Body of pancreas (tissue), 4 donors: Measurements from ENCODE around the gene HMG20A. TPM values are rescaled to one million over a fixed set of nuclear protein-coding genes. Genes with fewer than 3 reads are reported as not detected.

Experiments
- ATAC-seq: fragments of 150-250 bp; one replicate; pipeline ENCODE4 v1.9.1; 2016
- DNase-seq, 4 donors: peaks; one replicate each; pipeline ENCODE4 v3.0.0-alpha.2; 2019
- H3K27ac ChIP-seq, 4 donors: fragments of 200-600 bp; sonication (generic); 1 replicate in 3 of 4; 2 replicates in 1 of 4; pipeline versions ENCODE4 v1.5.1 to v1.6.1; 2016 to 2019; ENCODE audit warnings: mild to moderate bottlenecking in 1 of 4, mixed read lengths in 1 of 4, moderate library complexity in 1 of 4
- H3K27me3 ChIP-seq, 2 donors: fragments of 200-600 bp; sonication (generic); one replicate each; pipeline ENCODE4 v1.6.0; 2016; ENCODE audit warnings: mild to moderate bottlenecking in 1 of 2
- H3K36me3 ChIP-seq, 2 donors: fragments of 200-600 bp; sonication (generic); replicated peaks in 1 of 2; 2 replicates each; pipeline ENCODE4 v1.5.1; 2016; ENCODE audit warnings: low read depth in 2 of 2; ENCODE audit not compliant: insufficient read depth in 1 of 2
- H3K4me1 ChIP-seq: fragments of 200-600 bp; sonication (generic); one replicate; pipeline ENCODE4 v1.6.0; 2016
- H3K4me3 ChIP-seq, 2 donors: fragments of 200-600 bp; sonication (generic); 1 replicate in 1 of 2; 2 replicates in 1 of 2; pipeline ENCODE4 v1.5.1; 2016 to 2019
- H3K9me3 ChIP-seq, 3 donors: fragments of 200-600 bp; sonication (generic); 1 replicate in 2 of 3; 2 replicates in 1 of 3; pipeline ENCODE4 v1.5.1; 2016
- CTCF ChIP-seq, 7 experiments: fragments of 450-650 bp in 4 of 7; fragments of 200-600 bp in 3 of 7; sonication (generic) in 3 of 7; IDR thresholded peaks; one replicate each; pipeline ENCODE4 v1.5.1; 2016 to 2019; ENCODE audit warnings: antibody characterized with exemption in 7 of 7
- POLR2A ChIP-seq, 3 donors: fragments of 450-650 bp; IDR thresholded peaks; one replicate each; pipeline ENCODE4 v1.6.1; 2016; ENCODE audit warnings: antibody characterized with exemption in 3 of 3, mild to moderate bottlenecking in 2 of 3
- WGBS, 2 donors: methylation state at CpG; one replicate each; pipeline ENCODE4 v1.1.5; 2017; 5-methylcytosine and 5-hydroxymethylcytosine counted together
- intact Hi-C: fragments of 100-400 bp; cut with DNase I; formaldehyde crosslinking; loops from one replicate; pipeline ENCODE4 v1.15.1; 2023
- total RNA-seq, 2 donors: library from RNA; depleted of rRNA; stranded (reverse); fragments of >200 nt; gene quantifications; one replicate each; pipeline ENCODE4 v1.1.0, GENCODE V29; 2016

HMG20A gene
- total RNA-seq, 2 donors from 2014 or later, result 21.8 to 59.0 TPM

- Histone ChIP-seq H3K27ac (peak overlapping the region in 1 of 4 donors; percentile 2), H3K27me3 (no peaks in the 10 kb centered on the region), H3K9me3 (no peaks in the 10 kb centered on the region), H3K4me3 (no peak overlapping the region), H3K36me3 (no peaks in the 10 kb centered on the region), H3K4me1 (peaks cover 21% of the 10 kb centered on the region)
- TF ChIP-seq POLR2A (IDR thresholded peaks at IDR 0.05) (no peak), CTCF (IDR thresholded peaks at IDR 0.05) (no peak)
- intact Hi-C loops, result no loop called here
- WGBS, 2 donors, result 62 to 68% methylated on average over 3 of the region's 3 CpGs
- no peak for ATAC-seq
- DNase-seq, result peak in 1 of 4 donors; percentile 3
Measured at GRCh38 chr15:77455696-77456321, 35.1 kb downstream of the HMG20A start.

GRCh38 chr15:77456746-77457145, 36.1 kb downstream of the HMG20A start:
- intact Hi-C loops, result no loop called here
- Histone ChIP-seq H3K27ac (no peak overlapping the region), H3K4me1 (peaks cover 21% of the 10 kb centered on the region), H3K36me3 (no peaks in the 10 kb centered on the region), H3K9me3 (no peaks in the 10 kb centered on the region), H3K27me3 (no peaks in the 10 kb centered on the region), H3K4me3 (no peak overlapping the region)
- 96% methylated on average over 1 of the region's 1 CpG for WGBS, 2 donors
- DNase-seq (no peak), ATAC-seq (no peak)
- no peak for TF ChIP-seq CTCF (IDR thresholded peaks at IDR 0.05)
- TF ChIP-seq POLR2A (IDR thresholded peaks at IDR 0.05), result no peak

DNA sequence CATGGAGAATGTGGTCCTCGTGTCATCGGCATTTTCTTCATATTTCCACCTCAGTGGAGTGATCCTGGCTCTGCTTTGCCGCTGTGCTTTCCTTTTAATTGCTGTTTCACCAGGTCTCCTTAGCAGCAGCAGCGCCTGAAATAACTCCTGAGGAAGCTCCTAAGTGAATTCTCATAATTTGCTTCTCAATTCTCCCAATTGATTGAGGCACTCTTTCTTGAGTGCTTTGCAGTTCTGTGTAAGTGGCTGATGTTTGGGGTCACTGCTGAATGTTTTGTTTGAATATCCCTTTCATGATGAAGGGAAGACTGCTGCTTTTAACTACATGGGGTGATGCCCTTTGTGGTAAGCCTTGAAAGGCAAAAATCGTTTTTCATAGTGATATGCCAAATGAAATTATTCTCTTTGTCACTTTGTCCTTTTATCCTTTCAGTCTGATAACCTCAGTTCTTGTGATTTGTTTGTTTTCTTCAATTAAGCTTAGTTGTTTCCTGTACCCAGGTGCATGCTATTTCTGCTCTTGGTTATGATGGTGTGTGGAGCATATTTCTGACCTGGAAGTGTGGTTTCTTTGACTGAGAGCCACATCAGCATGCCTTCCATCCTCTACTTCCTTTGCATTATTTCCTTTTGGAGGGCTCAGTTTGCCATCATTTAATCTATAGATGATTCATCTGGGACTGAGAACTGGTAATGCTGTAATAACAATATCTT, 36.7 kb downstream of the HMG20A start:
- no peak for ATAC-seq
- intact Hi-C loops, result no loop called here

GRCh38 chr15:77457905-77458265, 37.2 kb downstream of the HMG20A start:
- H3K27me3 ChIP-seq, result no peaks in the 10 kb centered on the region
- H3K27ac ChIP-seq, result no peak overlapping the region
- TF ChIP-seq CTCF (IDR thresholded peaks at IDR 0.05) (no peak), POLR2A (IDR thresholded peaks at IDR 0.05) (no peak)
- peaks cover 21% of the 10 kb centered on the region for H3K4me1 ChIP-seq
- ATAC-seq (no peak), DNase-seq (no peak)
- intact Hi-C loops, result no loop called here
- no peaks in the 10 kb centered on the region for H3K36me3 ChIP-seq
- H3K9me3 ChIP-seq, result no peaks in the 10 kb centered on the region
- H3K4me3 ChIP-seq, result no peak overlapping the region

More for the DNA sequence above, 36.7 kb downstream of the HMG20A start:
- WGBS, 2 donors, result 68 to 72% methylated on average over 5 of the region's 5 CpGs
- no peak for TF ChIP-seq POLR2A (IDR thresholded peaks at IDR 0.05)
- no peak for TF ChIP-seq CTCF (IDR thresholded peaks at IDR 0.05)
- Histone ChIP-seq H3K9me3 (no peaks in the 10 kb centered on the region), H3K4me1 (peaks cover 21% of the 10 kb centered on the region), H3K27me3 (no peaks in the 10 kb centered on the region), H3K27ac (no peak overlapping the region), H3K36me3 (no peaks in the 10 kb centered on the region), H3K4me3 (no peak overlapping the region)
- no peak for DNase-seq

GRCh38 chr15:77459031-77459430, 38.3 kb downstream of the HMG20A start:
- Histone ChIP-seq H3K4me3 (no peak overlapping the region), H3K9me3 (no peaks in the 10 kb centered on the region), H3K4me1 (peaks cover 24% of the 10 kb centered on the region), H3K27ac (no peak overlapping the region), H3K36me3 (no peaks in the 10 kb centered on the region), H3K27me3 (no peaks in the 10 kb centered on the region)
- TF ChIP-seq CTCF (IDR thresholded peaks at IDR 0.05), result no peak
- ATAC-seq, result no peak
- 88 to 96% methylated on average over 2 of the region's 2 CpGs for WGBS, 2 donors
- no peak for DNase-seq
- intact Hi-C loops, result no loop called here
